Lower leg skin (tissue), 3 donors: ENCODE results near the gene HM13.

ENCODE experiments used
- CTCF ChIP-seq, 3 donors: fragments of 450-650 bp; IDR thresholded peaks; one replicate each; pipeline ENCODE4 v1.5.1; 2016; ENCODE audit warnings: antibody characterized with exemption in 3 of 3, mild to moderate bottlenecking in 3 of 3, moderate library complexity in 2 of 3
- POLR2A ChIP-seq, 2 donors: fragments of 450-650 bp; IDR thresholded peaks; one replicate each; pipeline ENCODE4 v1.6.1; 2016 to 2017; ENCODE audit warnings: antibody characterized with exemption in 2 of 2, mild to moderate bottlenecking in 1 of 2, moderate library complexity in 1 of 2

GRCh38 chr20:31570021-31570463 is 55.8 kb downstream of the HM13 start:
- no peak for TF ChIP-seq CTCF (IDR thresholded peaks at IDR 0.05)
- no peak for TF ChIP-seq POLR2A (IDR thresholded peaks at IDR 0.05)
